Measurements from ENCODE around the gene KIF21B. TPM values are rescaled to one million over a fixed set of nuclear protein-coding genes. Genes with fewer than 3 reads are reported as not detected.

The KIF21B gene
- total RNA-seq, 1 donor from 2014 or later: 1.3 TPM

DNA sequence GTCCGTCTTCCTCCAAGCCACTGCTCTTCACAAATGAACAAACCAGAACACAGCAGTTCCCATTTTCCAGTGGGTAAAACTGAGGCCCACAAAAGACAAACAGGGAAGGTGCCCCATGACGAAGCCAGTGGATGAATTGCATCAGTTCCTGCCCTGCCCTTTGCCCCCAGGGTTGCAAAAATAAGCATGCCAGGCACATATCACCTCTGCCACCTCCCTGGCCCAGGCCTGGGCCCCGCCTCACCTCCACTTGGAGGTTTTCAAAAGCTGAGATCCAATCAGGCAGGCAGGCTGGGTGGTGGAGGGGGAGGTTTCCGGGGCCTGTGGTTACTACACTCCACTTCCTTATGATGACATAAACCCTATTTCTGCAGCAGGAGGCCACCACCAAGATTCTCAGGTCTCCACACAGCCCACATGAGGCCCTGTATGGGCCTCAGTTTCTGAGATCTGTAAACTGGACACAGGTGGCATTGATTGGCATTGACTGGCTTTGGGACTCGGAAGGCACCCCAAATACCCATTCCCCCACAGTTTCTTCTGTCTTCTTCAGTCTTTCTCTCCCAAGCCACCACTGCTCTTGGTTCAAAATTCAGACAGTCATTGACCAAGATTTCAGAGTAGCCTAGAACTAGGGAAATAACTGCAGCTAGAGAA lies 4.1 kb downstream of the KIF21B start:
- peak; percentile 72 for DNase-seq (ENCODE audit: low read depth)

DNA sequence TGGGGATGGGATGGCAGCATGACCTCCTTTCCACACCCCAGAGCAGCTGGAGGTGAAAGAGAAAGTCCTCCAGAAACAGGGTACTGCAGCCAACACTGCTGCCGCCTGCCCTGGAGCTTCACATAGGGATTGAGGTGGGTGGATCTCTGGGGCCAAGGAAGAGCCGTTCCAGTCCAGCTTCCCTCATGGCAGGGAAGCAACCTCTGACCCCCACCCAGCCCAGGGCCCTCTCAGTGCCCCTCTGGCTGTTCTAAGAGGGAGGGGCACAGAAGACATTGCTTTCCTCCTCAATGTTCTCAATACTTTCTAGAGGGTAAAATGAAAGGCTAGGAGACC lies 5.7 kb downstream of the KIF21B start:
- no peak for DNase-seq (ENCODE audit: low read depth)

DNA sequence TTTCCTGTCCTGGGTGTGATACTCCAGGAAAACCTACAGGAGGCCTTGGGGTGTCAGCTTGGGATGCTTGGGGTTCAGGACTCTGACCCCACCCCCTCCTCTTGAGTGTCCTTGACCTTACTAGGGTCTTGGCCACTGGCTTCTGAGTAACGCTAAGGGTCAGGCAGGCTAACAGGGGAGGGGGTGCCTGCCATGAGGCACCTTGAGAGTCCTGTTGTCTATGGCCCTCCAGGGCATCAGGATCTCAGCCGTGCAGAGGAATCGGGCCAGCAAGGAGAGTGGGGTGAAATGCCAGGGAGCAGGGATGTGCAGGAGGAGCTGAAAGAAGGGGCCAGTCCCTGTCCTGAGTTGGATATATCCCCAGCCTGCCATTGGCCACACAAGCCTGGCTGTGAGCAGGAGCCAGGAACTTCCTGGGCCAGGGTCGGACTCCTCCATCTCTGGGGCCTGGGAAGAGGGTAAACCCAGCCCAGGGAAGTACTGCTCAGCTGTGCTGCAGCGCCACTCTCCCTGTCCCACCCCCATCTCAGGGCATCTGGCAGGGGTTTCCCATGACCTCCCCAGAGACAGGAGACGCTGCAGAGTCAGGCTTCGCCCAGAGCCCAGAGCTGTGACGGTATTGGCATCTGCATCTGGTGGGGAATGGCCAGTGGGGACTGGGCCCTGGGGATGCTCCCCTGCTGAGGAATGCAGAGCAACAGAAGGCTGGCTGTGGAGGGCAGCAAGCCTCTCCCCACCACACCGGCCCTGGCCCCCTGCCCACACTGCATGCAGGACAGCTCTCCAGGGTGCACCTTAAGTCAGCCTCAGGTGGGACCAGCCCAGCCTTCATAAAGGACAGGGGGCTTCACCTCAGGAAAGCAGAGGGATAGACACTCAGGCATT lies 6.3 kb downstream of the KIF21B start:
- DNase-seq (ENCODE audit: low read depth): no peak

DNA sequence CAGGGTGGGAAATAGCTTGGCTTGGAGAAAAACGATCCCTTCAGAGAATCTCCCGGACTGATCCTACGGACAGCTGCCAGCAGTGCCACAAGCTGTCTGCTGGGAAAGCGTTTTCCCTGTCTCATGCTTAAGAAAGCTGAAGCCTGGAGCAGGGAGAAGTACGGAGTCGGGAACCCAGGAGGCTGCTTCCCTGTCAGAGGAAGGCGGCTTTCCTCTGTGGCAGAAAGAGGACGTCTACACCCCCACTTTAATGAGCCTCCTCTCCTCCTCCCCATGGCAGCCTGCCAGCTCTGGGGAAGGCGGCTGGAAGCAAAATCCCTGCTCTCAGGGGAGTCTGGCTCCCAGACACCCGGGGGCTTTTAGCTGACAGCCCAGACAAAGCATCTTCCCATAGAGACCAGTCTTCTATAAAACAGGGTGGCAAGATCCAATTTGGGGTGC lies 7.3 kb downstream of the KIF21B start:
- DNase-seq (ENCODE audit: low read depth): peak; percentile 25

DNA sequence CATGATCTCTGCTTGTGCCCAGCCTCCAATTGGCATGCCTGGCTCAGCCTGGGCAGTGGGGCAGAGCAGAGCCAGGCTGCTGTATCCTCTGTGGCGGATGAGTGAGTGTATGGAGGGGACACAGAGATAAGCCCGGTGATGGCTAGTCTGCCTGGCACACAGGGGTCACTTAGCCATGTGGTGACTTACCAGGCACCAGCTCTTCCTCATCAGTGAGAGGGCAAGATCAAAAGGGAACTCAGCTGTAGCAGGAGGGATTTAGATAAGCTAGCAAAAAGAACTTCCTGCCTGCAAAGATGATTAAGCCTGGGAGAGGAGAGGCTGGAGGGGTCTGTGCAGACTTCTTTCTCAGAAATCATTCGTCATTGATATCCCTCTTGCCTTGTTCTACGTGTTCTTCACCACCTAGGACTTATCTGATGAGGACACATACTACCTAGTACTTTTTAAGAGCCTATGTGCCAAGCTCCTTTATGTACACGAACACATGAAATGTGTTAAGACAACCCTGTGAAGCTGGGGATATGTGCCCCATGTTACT lies 7.9 kb downstream of the KIF21B start:
- DNase-seq (ENCODE audit: low read depth): no peak

DNA sequence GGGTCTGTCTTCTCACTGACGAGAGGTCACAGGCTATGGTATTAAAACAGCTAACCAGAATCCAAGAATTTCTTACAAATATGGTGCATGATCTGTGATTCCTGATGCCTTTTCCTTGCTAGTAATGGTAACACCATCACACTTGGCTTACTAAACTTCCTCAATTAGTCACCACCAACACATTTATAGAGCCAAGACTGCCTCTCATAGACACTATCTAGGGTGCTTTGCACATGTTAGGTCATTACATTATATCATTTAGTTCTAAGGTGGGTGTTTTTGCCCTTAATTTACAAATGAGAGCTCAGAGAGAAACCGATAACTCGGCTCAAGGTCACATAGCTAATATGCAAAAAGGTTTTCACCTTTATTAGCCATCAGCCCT lies 8.7 kb downstream of the KIF21B start:
- DNase-seq (ENCODE audit: low read depth): peak; percentile 36

DNA sequence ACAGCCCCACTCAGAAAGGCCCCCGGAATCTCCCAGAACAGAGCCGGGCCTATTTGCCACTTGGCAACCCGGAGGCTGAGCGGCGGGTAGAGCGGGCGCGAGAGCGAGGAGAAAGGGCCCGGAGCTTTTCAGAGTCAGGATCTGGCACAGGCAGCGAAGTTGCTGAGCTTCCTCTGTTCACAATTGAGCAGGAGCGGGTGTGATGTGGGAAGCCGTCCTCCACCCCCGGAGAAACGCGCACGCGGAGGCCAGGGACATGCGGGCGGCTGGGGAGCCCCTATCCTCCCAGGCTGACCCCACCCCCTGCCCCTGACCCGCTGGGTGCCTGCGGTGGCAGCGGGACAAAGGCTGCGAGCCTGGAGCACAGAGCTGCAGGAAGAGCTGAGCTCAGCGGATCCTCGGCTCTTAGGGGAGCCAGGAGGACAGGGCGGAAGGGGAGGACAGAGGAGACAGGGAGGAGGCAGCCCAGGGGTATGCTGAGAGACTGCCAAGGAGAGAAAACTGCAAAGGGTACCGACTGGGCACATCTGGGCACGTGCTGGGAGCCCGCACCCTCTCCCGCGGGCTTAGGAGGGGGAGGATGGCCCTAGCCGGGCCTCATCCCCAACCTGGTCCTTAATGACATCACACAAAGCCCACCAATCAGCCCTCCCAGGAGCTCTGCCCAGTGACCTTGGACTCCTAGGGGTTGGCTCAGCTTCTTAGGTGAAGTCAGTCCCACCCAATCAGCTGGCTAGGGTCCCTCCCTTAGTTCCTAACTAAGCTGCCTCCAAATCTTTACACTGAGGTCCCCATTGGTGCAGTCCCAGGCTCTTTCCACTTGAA lies 9.3 kb downstream of the KIF21B start:
- DNase-seq (ENCODE audit: low read depth): no peak

DNA sequence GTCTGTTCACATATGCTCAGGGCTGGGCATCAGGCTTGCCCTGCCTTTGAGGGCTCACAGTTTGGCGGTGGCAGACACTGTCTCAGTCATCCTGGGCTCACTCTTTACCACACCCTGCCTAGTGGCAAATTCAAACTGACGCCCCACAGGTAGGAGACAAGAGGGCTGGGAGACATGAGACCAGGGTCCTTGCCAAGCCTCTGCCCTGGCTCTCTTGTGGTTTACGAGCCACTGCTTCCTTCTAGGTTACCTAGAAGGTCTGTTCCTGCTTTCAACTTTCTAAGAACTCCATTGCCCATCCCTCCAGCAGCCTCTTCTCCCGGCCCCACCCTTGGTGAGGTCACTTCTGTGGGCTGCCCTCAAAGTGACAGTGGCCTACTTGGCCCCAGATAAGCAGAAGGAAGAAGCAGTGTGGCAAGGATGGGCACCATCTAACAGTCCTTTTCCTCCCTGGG lies 10.5 kb downstream of the KIF21B start:
- no peak for DNase-seq (ENCODE audit: low read depth)

DNA sequence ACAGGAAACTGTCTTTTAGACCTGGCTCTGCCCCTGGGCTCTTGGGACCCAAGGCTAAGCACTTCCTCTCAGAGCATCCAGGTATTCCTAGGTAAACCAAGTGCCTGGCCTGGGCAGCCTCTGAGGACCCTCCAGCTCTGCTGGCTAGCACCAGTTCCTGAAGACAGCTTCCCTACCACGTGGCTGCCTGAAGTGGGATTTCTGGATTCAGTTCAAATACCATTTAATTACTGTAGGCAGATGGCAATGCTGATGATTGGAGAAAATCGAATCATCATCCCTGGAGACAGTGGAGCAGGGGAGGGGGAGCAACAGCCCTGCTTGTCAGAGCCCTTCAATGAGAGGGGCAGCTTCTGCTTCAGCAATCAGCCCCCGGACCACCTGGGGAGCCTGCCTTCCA lies 11.9 kb downstream of the KIF21B start:
- no peak for DNase-seq (ENCODE audit: low read depth)

DNA sequence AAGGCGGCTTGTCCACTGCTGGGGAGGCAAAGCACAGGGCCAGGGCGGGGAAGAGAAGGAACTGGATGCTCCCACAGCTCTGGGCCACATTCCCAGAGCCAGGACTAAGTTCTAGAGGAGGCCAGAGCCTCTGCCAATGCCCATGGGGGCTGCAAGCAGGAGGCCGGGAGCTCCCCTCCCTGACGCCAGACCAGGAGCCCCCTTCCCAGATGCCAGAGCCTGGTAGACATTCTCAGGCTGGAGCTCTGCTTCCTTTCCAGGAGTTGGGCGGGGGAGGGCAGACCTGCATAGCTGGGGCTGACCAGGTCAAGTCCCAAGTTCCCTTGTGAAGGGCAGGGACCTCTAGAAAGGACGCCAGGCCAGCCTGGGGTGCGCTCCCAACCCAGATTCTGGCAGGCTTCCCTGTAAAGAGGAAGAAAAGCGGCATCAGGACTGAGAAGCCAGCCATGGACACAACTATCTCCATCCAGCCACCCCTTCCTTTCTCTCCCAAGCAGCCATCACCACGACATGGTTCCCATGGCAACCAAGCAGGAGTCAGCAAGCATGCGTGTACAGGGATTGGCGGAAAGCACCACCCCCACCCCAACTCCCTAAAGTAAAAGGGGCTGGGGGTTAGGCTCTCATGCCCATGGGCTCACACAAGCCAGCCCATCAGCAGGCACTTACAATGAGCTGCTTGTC lies 13.4 kb downstream of the KIF21B start:
- no peak for DNase-seq (ENCODE audit: low read depth)

DNA sequence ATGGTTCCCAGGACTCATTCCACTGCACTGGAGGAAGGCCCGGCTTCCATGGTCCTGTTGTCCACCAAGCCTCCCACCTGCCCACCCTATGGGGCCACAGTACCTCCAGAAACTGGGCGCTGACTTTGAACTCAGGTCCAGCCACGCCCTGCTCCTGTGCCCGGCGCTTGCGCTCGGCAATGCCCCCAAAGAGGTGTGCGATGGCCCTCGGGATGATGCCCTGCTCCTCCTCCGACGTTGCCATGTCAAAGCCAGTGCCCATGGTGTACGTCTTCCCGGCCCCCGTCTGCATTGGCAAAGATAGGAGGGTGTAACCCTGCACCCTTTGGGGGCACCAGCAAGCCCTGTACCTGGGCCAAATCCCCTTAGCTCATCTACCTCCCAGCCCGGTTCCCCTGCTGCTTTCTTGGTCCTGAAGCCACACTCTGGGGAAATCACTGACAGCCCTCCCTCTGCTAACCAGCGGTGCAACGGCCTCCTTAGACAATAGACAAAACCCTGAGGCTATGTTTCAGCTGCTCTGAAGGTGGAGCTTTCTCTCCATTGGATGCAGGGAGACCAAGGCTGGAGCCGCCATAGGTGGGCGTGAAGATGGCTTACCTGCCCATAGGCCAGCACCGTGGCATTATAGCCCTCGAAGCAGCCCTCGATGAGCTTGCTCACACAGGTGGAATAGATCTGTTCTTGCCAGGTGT lies 14.7 kb downstream of the KIF21B start:
- no peak for DNase-seq (ENCODE audit: low read depth)

DNA sequence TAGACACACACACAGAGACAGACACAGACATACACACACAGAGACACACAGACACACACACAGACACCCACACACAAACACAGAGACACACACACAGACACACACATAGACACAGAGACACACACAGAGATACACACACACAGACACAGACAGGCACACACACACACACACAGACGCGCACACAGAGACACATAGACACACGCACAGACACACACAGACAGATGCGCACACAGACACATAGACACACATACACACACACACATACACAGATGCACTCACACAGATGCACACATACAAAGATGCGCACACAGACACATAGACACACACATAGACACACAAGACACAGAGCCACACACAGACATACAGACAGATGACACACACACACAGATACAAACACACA lies 16.0 kb downstream of the KIF21B start:
- DNase-seq (ENCODE audit: low read depth): no peak

DNA sequence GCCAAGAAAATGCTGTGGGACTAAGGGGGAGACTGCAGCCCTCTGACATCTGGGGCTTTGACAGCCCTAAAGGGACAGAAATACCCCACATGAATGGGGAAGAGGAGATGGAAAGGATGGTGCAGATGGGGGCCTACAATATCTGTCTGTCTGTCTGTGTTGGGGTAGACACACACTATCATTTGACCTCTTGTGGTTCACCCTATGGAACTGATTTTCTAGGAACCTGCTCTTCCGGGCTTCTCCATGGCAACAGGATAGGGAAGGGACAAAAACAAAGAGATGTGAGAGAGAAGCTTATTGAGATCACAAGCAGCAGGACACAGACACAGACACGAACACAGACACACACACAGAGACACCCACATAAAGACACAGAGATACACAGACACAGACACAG lies 17.1 kb downstream of the KIF21B start:
- DNase-seq (ENCODE audit: low read depth): no peak

DNA sequence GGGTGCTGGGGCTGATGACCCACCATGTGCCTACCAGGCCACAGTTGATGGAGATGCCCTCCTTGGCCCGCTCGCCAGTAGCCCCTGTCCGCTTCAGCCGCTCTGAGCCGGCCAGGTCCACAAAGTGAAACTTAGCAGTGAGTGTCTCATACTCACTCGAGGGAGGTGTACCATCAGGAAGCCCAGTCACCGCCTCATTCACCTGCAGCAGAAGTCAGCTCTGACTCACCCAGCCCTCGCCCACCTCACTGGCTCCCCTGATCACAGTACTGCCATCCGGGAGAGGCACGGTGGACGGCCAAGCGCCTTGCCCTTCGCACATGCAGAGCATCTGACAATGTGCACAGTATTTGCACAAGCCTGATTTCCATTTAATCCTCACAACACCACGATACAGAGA lies 18.8 kb downstream of the KIF21B start:
- DNase-seq (ENCODE audit: low read depth): no peak

DNA sequence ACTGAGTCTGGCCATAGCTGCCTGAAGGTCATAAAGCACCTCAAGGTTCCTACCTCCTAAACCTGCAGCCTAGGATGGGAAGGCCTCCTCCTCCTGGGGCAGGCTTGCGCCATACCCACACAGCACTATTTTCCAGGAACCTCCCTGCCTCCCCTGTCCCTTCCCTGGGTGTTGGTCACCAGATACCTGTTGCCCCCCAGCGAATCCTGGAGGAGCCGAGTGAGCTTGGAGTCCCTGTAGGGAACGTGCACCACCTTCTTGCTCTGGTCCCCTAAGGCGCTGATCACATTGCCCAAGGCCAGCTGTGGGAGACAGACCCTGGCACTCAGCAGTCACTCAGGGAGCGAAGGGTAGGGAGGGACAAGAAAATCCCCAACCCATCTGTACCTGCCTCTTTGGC lies 19.4 kb downstream of the KIF21B start:
- no peak for DNase-seq (ENCODE audit: low read depth)

DNA sequence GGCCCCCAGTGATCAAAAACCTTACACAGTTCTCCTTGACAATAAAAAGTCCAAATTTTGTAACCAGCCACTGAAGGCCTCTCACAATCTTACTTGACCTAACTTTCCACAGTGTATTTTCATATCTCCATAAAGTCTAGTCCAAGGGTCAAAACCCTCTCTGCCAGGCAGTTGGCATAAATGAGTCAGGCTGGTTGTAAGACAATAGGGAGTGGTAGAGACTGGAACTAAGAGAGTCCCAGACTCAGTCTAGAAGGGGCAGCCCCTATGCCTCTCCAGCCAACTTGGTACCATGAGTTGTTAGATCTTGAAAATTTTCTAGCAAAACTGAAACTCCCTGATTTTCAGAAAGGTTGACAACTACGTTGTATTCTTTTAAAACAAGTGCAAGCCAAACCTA lies 21.0 kb downstream of the KIF21B start:
- no peak for DNase-seq (ENCODE audit: low read depth)

DNA sequence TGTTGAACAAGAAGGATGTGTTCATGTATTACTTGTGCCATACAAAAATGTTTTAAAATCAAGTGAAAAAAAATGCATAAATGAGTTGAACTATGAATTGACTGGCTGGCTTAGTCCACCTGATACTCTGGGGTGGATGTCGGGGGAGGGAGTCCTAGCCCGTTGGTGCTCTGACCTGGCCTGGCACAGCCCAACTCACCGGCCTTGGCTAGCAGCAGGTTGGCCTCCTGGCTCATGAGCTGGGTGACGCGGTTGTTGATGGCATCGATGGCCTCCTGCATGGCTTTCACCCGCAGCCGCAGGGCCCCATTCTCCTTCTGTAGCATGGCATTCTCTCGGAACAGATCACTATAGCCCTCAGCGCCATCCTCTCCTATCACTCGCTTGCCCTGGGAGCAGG lies 21.6 kb downstream of the KIF21B start:
- DNase-seq (ENCODE audit: low read depth): peak; percentile 38

DNA sequence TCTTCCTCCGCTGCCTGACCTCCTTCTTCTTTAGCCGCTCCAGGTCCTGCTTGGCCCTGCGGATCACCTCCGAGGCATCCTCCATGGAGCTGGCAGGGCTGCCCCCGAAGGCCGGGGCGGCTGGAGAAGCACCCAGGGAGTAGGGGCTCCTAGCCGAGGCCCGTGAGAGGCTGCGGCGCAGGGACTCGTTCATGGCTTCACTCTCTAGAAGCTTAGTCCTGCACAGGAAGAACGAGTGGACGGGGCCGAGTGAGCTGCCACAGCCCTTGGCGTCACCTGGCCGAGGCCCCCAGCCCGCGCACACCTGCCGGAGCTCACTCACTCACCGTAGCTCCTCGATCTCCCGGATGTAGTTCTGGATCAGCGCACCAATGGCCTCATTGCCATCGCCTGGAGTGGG lies 23.1 kb downstream of the KIF21B start:
- DNase-seq (ENCODE audit: low read depth): no peak

DNA sequence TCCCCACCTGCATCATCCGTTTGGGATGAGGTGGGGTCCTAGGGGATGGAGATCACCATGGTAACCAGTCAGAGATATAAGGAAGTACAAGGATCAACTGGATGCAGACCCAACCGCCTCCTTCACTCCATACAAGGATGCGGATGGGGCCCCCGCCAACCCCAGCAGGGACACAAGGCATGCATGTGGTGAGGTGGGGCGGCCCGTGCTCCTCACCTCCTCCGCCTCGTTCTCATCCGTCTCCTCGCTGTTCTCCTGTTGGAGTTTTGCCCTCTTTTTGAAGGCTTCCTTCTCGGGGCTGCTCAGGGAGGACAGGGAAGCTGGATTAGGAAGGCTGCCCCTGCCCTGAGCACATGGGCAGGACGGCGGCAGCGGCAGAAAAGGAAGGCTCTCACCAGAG lies 23.8 kb downstream of the KIF21B start:
- no peak for DNase-seq (ENCODE audit: low read depth)

DNA sequence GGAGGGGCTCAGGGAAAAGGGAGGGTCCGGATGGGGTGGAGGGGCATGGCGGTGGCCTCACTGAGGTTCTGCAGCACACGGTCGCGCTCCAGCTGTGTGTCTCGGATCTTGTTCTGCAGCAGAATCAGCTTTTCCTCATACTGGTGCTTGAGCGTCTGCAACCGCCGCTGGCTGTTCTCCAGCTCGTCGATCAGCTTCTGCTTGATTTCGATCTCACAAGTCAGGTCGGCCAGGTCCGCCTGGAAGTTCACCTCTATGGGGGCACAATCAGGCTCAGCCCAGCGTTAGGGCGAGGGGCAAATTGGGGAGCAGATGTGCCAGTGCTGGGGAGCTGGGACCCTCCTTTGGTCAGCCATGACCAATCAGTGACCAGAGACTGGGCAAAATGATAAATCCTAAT lies 25.2 kb downstream of the KIF21B start:
- DNase-seq (ENCODE audit: low read depth): no peak
